Measurements from ENCODE around the gene PPP1R15B. TPM values are rescaled to one million over a fixed set of nuclear protein-coding genes. Genes with fewer than 3 reads are reported as not detected.

The PPP1R15B gene
- total RNA-seq, 1 donor from 2014 or later: 30.3 TPM

- Histone ChIP-seq H3K4me3 (ENCODE audit: low read length in 3 of 3) (no peak overlapping the region), H3K36me3 (ENCODE audit: control insufficient read depth in 3 of 3, insufficient read depth in 3 of 3, low read length in 3 of 3) (no peaks in the 10 kb centered on the region), H3K9me3 (ENCODE audit: control insufficient read depth in 3 of 3, low read length in 3 of 3) (no peaks in the 10 kb centered on the region), H3K4me1 (ENCODE audit: control insufficient read depth in 3 of 3, insufficient read depth in 3 of 3, low read length in 3 of 3) (peaks cover 6 to 16% (median 15%) of the 10 kb centered on the region in 3 donors), H3K9ac (ENCODE audit: low read depth in 1 of 3, low read length in 3 of 3) (no peak overlapping the region), H3K27me3 (ENCODE audit: control insufficient read depth in 3 of 3, insufficient read depth in 3 of 3, low read length in 3 of 3) (peaks cover 0 to 13% (median 8%) of the 10 kb centered on the region in 3 donors), H3K27ac (ENCODE audit: low read depth, low read length) (no peak overlapping the region)
Measured at GRCh38 chr1:204361781-204362180, 49.8 kb downstream of the PPP1R15B start.

- no peak overlapping the region for H3K9ac ChIP-seq (ENCODE audit: low read depth in 1 of 3, low read length in 3 of 3)
- no peaks in the 10 kb centered on the region for H3K36me3 ChIP-seq (ENCODE audit: control insufficient read depth in 3 of 3, insufficient read depth in 3 of 3, low read length in 3 of 3)
- no peak overlapping the region for H3K4me3 ChIP-seq (ENCODE audit: low read length in 3 of 3)
- H3K27ac ChIP-seq (ENCODE audit: low read depth, low read length): no peak overlapping the region
- H3K27me3 ChIP-seq (ENCODE audit: control insufficient read depth in 3 of 3, insufficient read depth in 3 of 3, low read length in 3 of 3): peaks cover 0 to 13% (median 7%) of the 10 kb centered on the region in 3 donors
- no peaks in the 10 kb centered on the region for H3K9me3 ChIP-seq (ENCODE audit: control insufficient read depth in 3 of 3, low read length in 3 of 3)
- peaks cover 6 to 16% (median 15%) of the 10 kb centered on the region in 3 donors for H3K4me1 ChIP-seq (ENCODE audit: control insufficient read depth in 3 of 3, insufficient read depth in 3 of 3, low read length in 3 of 3)
Measured at GRCh38 chr1:204361341-204361771, 50.3 kb downstream of the PPP1R15B start.

- Histone ChIP-seq H3K9me3 (ENCODE audit: control insufficient read depth in 3 of 3, low read length in 3 of 3) (no peaks in the 10 kb centered on the region), H3K9ac (ENCODE audit: low read depth in 1 of 3, low read length in 3 of 3) (no peak overlapping the region), H3K4me3 (ENCODE audit: low read length in 3 of 3) (no peak overlapping the region), H3K36me3 (ENCODE audit: control insufficient read depth in 3 of 3, insufficient read depth in 3 of 3, low read length in 3 of 3) (no peaks in the 10 kb centered on the region), H3K27me3 (ENCODE audit: control insufficient read depth in 3 of 3, insufficient read depth in 3 of 3, low read length in 3 of 3) (peaks cover 0 to 13% (median 4%) of the 10 kb centered on the region in 3 donors), H3K27ac (ENCODE audit: low read depth, low read length) (no peak overlapping the region), H3K4me1 (ENCODE audit: control insufficient read depth in 3 of 3, insufficient read depth in 3 of 3, low read length in 3 of 3) (peaks cover 6 to 16% (median 15%) of the 10 kb centered on the region in 3 donors)
Measured at GRCh38 chr1:204360314-204360713, 51.3 kb downstream of the PPP1R15B start.

- Histone ChIP-seq H3K9ac (ENCODE audit: low read depth in 1 of 3, low read length in 3 of 3) (no peak within 1 kb of the TSS), H3K4me1 (ENCODE audit: control insufficient read depth in 3 of 3, insufficient read depth in 3 of 3, low read length in 3 of 3) (peaks cover 6 to 16% (median 15%) of the 10 kb centered on the region in 3 donors), H3K4me3 (ENCODE audit: low read length in 3 of 3) (no peak within 1 kb of the TSS), H3K27ac (ENCODE audit: low read depth, low read length) (no peak within 1 kb of the TSS), H3K9me3 (ENCODE audit: control insufficient read depth in 3 of 3, low read length in 3 of 3) (no peaks in the 10 kb centered on the region), H3K27me3 (ENCODE audit: control insufficient read depth in 3 of 3, insufficient read depth in 3 of 3, low read length in 3 of 3) (peaks cover 0 to 13% (median 4%) of the 10 kb centered on the region in 3 donors), H3K36me3 (ENCODE audit: control insufficient read depth in 3 of 3, insufficient read depth in 3 of 3, low read length in 3 of 3) (no peaks in the 10 kb centered on the region)
Measured at GRCh38 chr1:204359474-204360255, 52.0 kb downstream of the PPP1R15B start, which contains the start of gene PLEKHA6. Gene PLEKHA6, minus strand, starts transcription at chr1:204359929. Its CDS starts 86,202 bp downstream, at chr1:204273727.

- Histone ChIP-seq H3K36me3 (ENCODE audit: control insufficient read depth in 3 of 3, insufficient read depth in 3 of 3, low read length in 3 of 3) (no peaks in the 10 kb centered on the region), H3K27ac (ENCODE audit: low read depth, low read length) (no peak overlapping the region), H3K4me1 (ENCODE audit: control insufficient read depth in 3 of 3, insufficient read depth in 3 of 3, low read length in 3 of 3) (peaks cover 6 to 16% (median 15%) of the 10 kb centered on the region in 3 donors), H3K4me3 (ENCODE audit: low read length in 3 of 3) (no peak overlapping the region), H3K27me3 (ENCODE audit: control insufficient read depth in 3 of 3, insufficient read depth in 3 of 3, low read length in 3 of 3) (peaks cover 0 to 13% (median 4%) of the 10 kb centered on the region in 3 donors), H3K9me3 (ENCODE audit: control insufficient read depth in 3 of 3, low read length in 3 of 3) (no peaks in the 10 kb centered on the region), H3K9ac (ENCODE audit: low read depth in 1 of 3, low read length in 3 of 3) (no peak overlapping the region)
Measured at GRCh38 chr1:204359131-204359473, 52.5 kb downstream of the PPP1R15B start.

GRCh38 chr1:204358605-204359004 lies 53.0 kb downstream of the PPP1R15B start:
- Histone ChIP-seq H3K9me3 (ENCODE audit: control insufficient read depth in 3 of 3, low read length in 3 of 3) (no peaks in the 10 kb centered on the region), H3K4me3 (ENCODE audit: low read length in 3 of 3) (no peak overlapping the region), H3K36me3 (ENCODE audit: control insufficient read depth in 3 of 3, insufficient read depth in 3 of 3, low read length in 3 of 3) (no peaks in the 10 kb centered on the region), H3K9ac (ENCODE audit: low read depth in 1 of 3, low read length in 3 of 3) (no peak overlapping the region), H3K27me3 (ENCODE audit: control insufficient read depth in 3 of 3, insufficient read depth in 3 of 3, low read length in 3 of 3) (peaks cover 0 to 13% (median 4%) of the 10 kb centered on the region in 3 donors), H3K4me1 (ENCODE audit: control insufficient read depth in 3 of 3, insufficient read depth in 3 of 3, low read length in 3 of 3) (peaks cover 6 to 15% (median 12%) of the 10 kb centered on the region in 3 donors), H3K27ac (ENCODE audit: low read depth, low read length) (no peak overlapping the region)

GRCh38 chr1:204357551-204358490 lies 53.8 kb downstream of the PPP1R15B start:
- Histone ChIP-seq H3K36me3 (ENCODE audit: control insufficient read depth in 3 of 3, insufficient read depth in 3 of 3, low read length in 3 of 3) (no peaks in the 10 kb centered on the region), H3K4me3 (ENCODE audit: low read length in 3 of 3) (no peak overlapping the region), H3K27ac (ENCODE audit: low read depth, low read length) (no peak overlapping the region), H3K27me3 (ENCODE audit: control insufficient read depth in 3 of 3, insufficient read depth in 3 of 3, low read length in 3 of 3) (peaks cover 0 to 11% (median 4%) of the 10 kb centered on the region in 3 donors), H3K9ac (ENCODE audit: low read depth in 1 of 3, low read length in 3 of 3) (peak overlapping the region in 1 of 3 donors; percentile 51), H3K9me3 (ENCODE audit: control insufficient read depth in 3 of 3, low read length in 3 of 3) (no peaks in the 10 kb centered on the region), H3K4me1 (ENCODE audit: control insufficient read depth in 3 of 3, insufficient read depth in 3 of 3, low read length in 3 of 3) (peaks cover under 1 to 7% (median 5%) of the 10 kb centered on the region in 3 donors)

GRCh38 chr1:204356997-204357396 lies 54.6 kb downstream of the PPP1R15B start:
- no peak overlapping the region for H3K27ac ChIP-seq (ENCODE audit: low read depth, low read length)
- peaks cover 0 to 6% (median 4%) of the 10 kb centered on the region in 3 donors for H3K4me1 ChIP-seq (ENCODE audit: control insufficient read depth in 3 of 3, insufficient read depth in 3 of 3, low read length in 3 of 3)
- H3K36me3 ChIP-seq (ENCODE audit: control insufficient read depth in 3 of 3, insufficient read depth in 3 of 3, low read length in 3 of 3): no peaks in the 10 kb centered on the region
- peaks cover 0 to 10% (median 4%) of the 10 kb centered on the region in 3 donors for H3K27me3 ChIP-seq (ENCODE audit: control insufficient read depth in 3 of 3, insufficient read depth in 3 of 3, low read length in 3 of 3)
- no peaks in the 10 kb centered on the region for H3K9me3 ChIP-seq (ENCODE audit: control insufficient read depth in 3 of 3, low read length in 3 of 3)
- no peak overlapping the region for H3K4me3 ChIP-seq (ENCODE audit: low read length in 3 of 3)
- no peak overlapping the region for H3K9ac ChIP-seq (ENCODE audit: low read depth in 1 of 3, low read length in 3 of 3)

- Histone ChIP-seq H3K9me3 (ENCODE audit: control insufficient read depth in 3 of 3, low read length in 3 of 3) (no peaks in the 10 kb centered on the region), H3K4me1 (ENCODE audit: control insufficient read depth in 3 of 3, insufficient read depth in 3 of 3, low read length in 3 of 3) (peaks cover 2 to 6% (median 4%) of the 10 kb centered on the region in 3 donors), H3K27ac (ENCODE audit: low read depth, low read length) (no peak overlapping the region), H3K4me3 (ENCODE audit: low read length in 3 of 3) (no peak overlapping the region), H3K27me3 (ENCODE audit: control insufficient read depth in 3 of 3, insufficient read depth in 3 of 3, low read length in 3 of 3) (peaks cover 0 to 10% (median 4%) of the 10 kb centered on the region in 3 donors), H3K9ac (ENCODE audit: low read depth in 1 of 3, low read length in 3 of 3) (no peak overlapping the region), H3K36me3 (ENCODE audit: control insufficient read depth in 3 of 3, insufficient read depth in 3 of 3, low read length in 3 of 3) (no peaks in the 10 kb centered on the region)
Measured at GRCh38 chr1:204355913-204356312, 55.7 kb downstream of the PPP1R15B start.
